GM23338 (cell line): ENCODE data around the gene CDH4.

ENCODE experiments used
- CREB1 ChIP-seq: fragments of 250-450 bp; sonication (Bioruptor Pico); IDR thresholded peaks from 2 replicates; pipeline ENCODE4 v1.5.0; 2020; ENCODE audit warnings: low read depth, mild to moderate bottlenecking, moderate library complexity
- EZH2 ChIP-seq: fragments of 200-600 bp; sonication (generic); IDR thresholded peaks from one replicate; pipeline ENCODE4 v1.8.0; 2017; ENCODE audit warnings: antibody characterized with exemption, mild to moderate bottlenecking, low read depth; ENCODE audit not compliant: unreplicated experiment
- EZH2phosphoT487 ChIP-seq: fragments of 200-600 bp; sonication (generic); IDR thresholded peaks from one replicate; pipeline ENCODE4 v1.8.1; 2018; ENCODE audit warnings: antibody characterized with exemption; ENCODE audit not compliant: unreplicated experiment
- JUNB ChIP-seq: IDR thresholded peaks from one replicate; pipeline ENCODE4 v1.6.1; 2016; ENCODE audit warnings: antibody characterized with exemption; ENCODE audit not compliant: unreplicated experiment
- POLR2AphosphoS5 ChIP-seq: IDR thresholded peaks from 2 replicates; pipeline ENCODE4 v1.6.1; 2016; ENCODE audit warnings: antibody characterized with exemption, low read depth
- TF ChIP-seq, protein P1 (sequence below), 2 experiments: fragments of 200-600 bp in 1 of 2; sonication (generic) in 1 of 2; conservative IDR thresholded peaks; 2 replicates each; pipeline versions ENCODE4 v1.5.1 to v1.6.1; 2016 to 2017; ENCODE audit warnings: antibody characterized with exemption in 2 of 2, low read depth in 2 of 2, mild to moderate bottlenecking in 2 of 2, moderate library complexity in 1 of 2
- TF ChIP-seq, protein P2 (sequence below): IDR thresholded peaks from one replicate; pipeline ENCODE4 v1.6.1; 2018; ENCODE audit warnings: antibody characterized with exemption; ENCODE audit not compliant: unreplicated experiment
- TF ChIP-seq, protein P3 (sequence below): IDR thresholded peaks from 2 replicates; pipeline ENCODE4 v1.6.1; 2016; ENCODE audit warnings: antibody characterized with exemption

DNA sequence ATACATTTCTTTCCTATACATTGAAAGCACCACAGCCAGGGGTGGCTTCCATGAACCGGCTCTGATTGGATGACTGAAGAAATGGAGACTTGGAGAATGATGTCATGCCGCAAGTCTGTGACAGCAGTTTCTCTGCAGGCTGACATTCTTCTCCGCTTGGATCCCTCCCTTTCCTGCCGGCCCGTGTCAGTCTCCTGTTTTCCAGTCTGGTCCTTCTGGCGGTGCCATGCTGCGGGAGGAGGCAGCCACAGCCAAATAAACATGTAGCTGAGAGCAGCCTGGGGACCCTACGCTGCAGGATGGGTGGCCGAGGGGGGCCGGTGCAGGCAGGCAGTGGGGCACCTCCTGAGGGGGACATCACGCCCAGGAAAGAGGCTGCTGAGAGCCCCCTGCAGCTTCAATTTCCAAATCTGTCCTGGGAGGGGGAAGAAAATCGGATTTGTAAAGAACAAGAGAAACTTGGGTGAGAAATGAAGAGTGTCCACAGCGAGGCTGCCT is 635.6 kb downstream of the CDH4 start:
- TF ChIP-seq, protein P1, sequence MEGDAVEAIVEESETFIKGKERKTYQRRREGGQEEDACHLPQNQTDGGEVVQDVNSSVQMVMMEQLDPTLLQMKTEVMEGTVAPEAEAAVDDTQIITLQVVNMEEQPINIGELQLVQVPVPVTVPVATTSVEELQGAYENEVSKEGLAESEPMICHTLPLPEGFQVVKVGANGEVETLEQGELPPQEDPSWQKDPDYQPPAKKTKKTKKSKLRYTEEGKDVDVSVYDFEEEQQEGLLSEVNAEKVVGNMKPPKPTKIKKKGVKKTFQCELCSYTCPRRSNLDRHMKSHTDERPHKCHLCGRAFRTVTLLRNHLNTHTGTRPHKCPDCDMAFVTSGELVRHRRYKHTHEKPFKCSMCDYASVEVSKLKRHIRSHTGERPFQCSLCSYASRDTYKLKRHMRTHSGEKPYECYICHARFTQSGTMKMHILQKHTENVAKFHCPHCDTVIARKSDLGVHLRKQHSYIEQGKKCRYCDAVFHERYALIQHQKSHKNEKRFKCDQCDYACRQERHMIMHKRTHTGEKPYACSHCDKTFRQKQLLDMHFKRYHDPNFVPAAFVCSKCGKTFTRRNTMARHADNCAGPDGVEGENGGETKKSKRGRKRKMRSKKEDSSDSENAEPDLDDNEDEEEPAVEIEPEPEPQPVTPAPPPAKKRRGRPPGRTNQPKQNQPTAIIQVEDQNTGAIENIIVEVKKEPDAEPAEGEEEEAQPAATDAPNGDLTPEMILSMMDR (conservative IDR thresholded peaks at IDR 0.05; ENCODE audit: low read depth in 2 of 2): no peak
- TF ChIP-seq EZH2: no peak
- TF ChIP-seq EZH2phosphoT487: no peak
- TF ChIP-seq, protein P2, sequence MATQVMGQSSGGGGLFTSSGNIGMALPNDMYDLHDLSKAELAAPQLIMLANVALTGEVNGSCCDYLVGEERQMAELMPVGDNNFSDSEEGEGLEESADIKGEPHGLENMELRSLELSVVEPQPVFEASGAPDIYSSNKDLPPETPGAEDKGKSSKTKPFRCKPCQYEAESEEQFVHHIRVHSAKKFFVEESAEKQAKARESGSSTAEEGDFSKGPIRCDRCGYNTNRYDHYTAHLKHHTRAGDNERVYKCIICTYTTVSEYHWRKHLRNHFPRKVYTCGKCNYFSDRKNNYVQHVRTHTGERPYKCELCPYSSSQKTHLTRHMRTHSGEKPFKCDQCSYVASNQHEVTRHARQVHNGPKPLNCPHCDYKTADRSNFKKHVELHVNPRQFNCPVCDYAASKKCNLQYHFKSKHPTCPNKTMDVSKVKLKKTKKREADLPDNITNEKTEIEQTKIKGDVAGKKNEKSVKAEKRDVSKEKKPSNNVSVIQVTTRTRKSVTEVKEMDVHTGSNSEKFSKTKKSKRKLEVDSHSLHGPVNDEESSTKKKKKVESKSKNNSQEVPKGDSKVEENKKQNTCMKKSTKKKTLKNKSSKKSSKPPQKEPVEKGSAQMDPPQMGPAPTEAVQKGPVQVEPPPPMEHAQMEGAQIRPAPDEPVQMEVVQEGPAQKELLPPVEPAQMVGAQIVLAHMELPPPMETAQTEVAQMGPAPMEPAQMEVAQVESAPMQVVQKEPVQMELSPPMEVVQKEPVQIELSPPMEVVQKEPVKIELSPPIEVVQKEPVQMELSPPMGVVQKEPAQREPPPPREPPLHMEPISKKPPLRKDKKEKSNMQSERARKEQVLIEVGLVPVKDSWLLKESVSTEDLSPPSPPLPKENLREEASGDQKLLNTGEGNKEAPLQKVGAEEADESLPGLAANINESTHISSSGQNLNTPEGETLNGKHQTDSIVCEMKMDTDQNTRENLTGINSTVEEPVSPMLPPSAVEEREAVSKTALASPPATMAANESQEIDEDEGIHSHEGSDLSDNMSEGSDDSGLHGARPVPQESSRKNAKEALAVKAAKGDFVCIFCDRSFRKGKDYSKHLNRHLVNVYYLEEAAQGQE: no peak
- no peak for TF ChIP-seq JUNB
- TF ChIP-seq, protein P3, sequence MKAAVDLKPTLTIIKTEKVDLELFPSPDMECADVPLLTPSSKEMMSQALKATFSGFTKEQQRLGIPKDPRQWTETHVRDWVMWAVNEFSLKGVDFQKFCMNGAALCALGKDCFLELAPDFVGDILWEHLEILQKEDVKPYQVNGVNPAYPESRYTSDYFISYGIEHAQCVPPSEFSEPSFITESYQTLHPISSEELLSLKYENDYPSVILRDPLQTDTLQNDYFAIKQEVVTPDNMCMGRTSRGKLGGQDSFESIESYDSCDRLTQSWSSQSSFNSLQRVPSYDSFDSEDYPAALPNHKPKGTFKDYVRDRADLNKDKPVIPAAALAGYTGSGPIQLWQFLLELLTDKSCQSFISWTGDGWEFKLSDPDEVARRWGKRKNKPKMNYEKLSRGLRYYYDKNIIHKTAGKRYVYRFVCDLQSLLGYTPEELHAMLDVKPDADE: no peak
- no peak for TF ChIP-seq CREB1 (CRISPR knock-in tag)
- no peak for TF ChIP-seq POLR2AphosphoS5
